Muscle layer of colon (tissue), 2 donors: Measurements from ENCODE around the gene SPATA46.

Experiments
- H3K27ac ChIP-seq: one replicate; pipeline ENCODE4 v1.7.0; 2013; ENCODE audit warnings: low read depth, mild to moderate bottlenecking, low read length, moderate library complexity
- H3K27me3 ChIP-seq, 2 donors: one replicate each; pipeline ENCODE4 v1.7.0; 2013; ENCODE audit warnings: low read length in 2 of 2, mild to moderate bottlenecking in 2 of 2; ENCODE audit not compliant: insufficient read depth in 2 of 2, control insufficient read depth in 1 of 2
- H3K36me3 ChIP-seq: one replicate; pipeline ENCODE4 v1.7.0; 2013; ENCODE audit warnings: mild to moderate bottlenecking, low read length; ENCODE audit not compliant: insufficient read depth
- H3K4me1 ChIP-seq: one replicate; pipeline ENCODE4 v1.7.0; 2013; ENCODE audit warnings: mild to moderate bottlenecking, low read length; ENCODE audit not compliant: insufficient read depth
- H3K4me3 ChIP-seq, 2 donors: one replicate each; pipeline ENCODE4 v1.7.0; 2013; ENCODE audit warnings: low read length in 2 of 2, low read depth in 1 of 2, mild to moderate bottlenecking in 1 of 2, moderate library complexity in 1 of 2
- H3K9ac ChIP-seq: one replicate; pipeline ENCODE4 v1.7.0; 2013; ENCODE audit warnings: low read length
- H3K9me3 ChIP-seq: one replicate; pipeline ENCODE4 v1.7.0; 2013; ENCODE audit warnings: mild to moderate bottlenecking, low read length
- donor health status: abdominal sarcoma.
- donor health status: Adenocarcinoma of cecum.

Gene SPATA46

GRCh38 chr1:162371611-162372010 lies 5.0 kb downstream of the SPATA46 start:
- Histone ChIP-seq H3K4me1 (no peaks in the 10 kb centered on the region), H3K4me3 (no peak overlapping the region), H3K27ac (no peak overlapping the region), H3K9ac (no peak overlapping the region), H3K27me3 (no peaks in the 10 kb centered on the region), H3K36me3 (peaks cover 4% of the 10 kb centered on the region), H3K9me3 (no peaks in the 10 kb centered on the region)

GRCh38 chr1:162370721-162371120 lies 5.9 kb downstream of the SPATA46 start:
- Histone ChIP-seq H3K4me3 (no peak overlapping the region), H3K9me3 (no peaks in the 10 kb centered on the region), H3K4me1 (no peaks in the 10 kb centered on the region), H3K27ac (no peak overlapping the region), H3K9ac (no peak overlapping the region), H3K27me3 (no peaks in the 10 kb centered on the region), H3K36me3 (peaks cover 4% of the 10 kb centered on the region)

DNA sequence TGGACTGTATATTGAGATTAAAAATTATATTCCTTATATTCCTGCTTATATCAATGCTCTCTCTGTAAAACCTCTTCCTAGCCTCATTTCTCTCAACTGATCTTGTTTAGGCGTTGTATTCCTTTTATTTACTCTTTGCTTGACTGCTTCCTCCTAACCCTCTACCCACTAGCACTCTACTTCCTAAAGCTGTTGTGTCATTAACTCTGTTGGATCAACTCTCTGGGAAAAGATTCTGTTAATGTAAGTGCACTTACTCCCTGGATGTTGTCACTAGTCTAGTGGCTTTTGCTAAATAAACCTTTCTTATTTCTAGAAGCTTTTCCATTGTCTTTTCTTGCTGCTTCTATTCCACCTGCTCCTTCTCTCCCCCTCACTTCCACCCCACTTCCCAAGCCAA lies 6.5 kb downstream of the SPATA46 start:
- no peaks in the 10 kb centered on the region for H3K27me3 ChIP-seq
- no peaks in the 10 kb centered on the region for H3K9me3 ChIP-seq
- H3K4me3 ChIP-seq: no peak overlapping the region
- no peaks in the 10 kb centered on the region for H3K4me1 ChIP-seq
- H3K9ac ChIP-seq: no peak overlapping the region
- H3K27ac ChIP-seq: no peak overlapping the region
- peaks cover 4% of the 10 kb centered on the region for H3K36me3 ChIP-seq

- H3K4me1 ChIP-seq: no peaks in the 10 kb centered on the region
- H3K27me3 ChIP-seq: no peaks in the 10 kb centered on the region
- H3K27ac ChIP-seq: no peak overlapping the region
- no peak overlapping the region for H3K4me3 ChIP-seq
- H3K9ac ChIP-seq: no peak overlapping the region
- no peaks in the 10 kb centered on the region for H3K9me3 ChIP-seq
- H3K36me3 ChIP-seq: peaks cover 4% of the 10 kb centered on the region
These were observed 7.1 kb downstream of the SPATA46 start for GRCh38 chr1:162369571-162369970.

- peaks cover 4% of the 10 kb centered on the region for H3K36me3 ChIP-seq
- no peak overlapping the region for H3K27ac ChIP-seq
- no peaks in the 10 kb centered on the region for H3K27me3 ChIP-seq
- no peaks in the 10 kb centered on the region for H3K9me3 ChIP-seq
- no peaks in the 10 kb centered on the region for H3K4me1 ChIP-seq
- no peak overlapping the region for H3K9ac ChIP-seq
- no peak overlapping the region for H3K4me3 ChIP-seq
These were observed 8.2 kb downstream of the SPATA46 start for GRCh38 chr1:162368451-162368850.

DNA sequence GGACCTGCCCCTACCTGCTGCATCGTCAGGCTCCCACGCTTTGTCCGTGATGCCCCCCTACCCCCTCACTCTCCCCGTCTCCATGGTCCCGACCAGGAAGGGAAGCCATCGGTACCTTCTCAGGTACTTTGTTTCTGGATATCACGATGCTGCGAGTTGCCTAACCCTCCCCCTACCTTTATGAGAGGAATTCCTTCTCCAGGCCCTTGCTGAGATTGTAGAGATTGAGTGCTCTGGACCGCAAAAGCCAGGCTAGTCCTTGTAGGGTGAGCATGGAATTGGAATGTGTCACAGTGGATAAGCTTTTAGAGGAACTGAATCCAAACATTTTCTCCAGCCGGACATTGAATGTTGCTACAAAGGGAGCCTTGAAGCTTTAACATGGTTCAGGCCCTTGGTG lies 8.9 kb downstream of the SPATA46 start:
- Histone ChIP-seq H3K9me3 (no peaks in the 10 kb centered on the region), H3K27me3 (no peaks in the 10 kb centered on the region), H3K4me3 (no peak overlapping the region), H3K36me3 (peaks cover 4% of the 10 kb centered on the region), H3K4me1 (no peaks in the 10 kb centered on the region), H3K27ac (no peak overlapping the region), H3K9ac (no peak overlapping the region)

GRCh38 chr1:162367073-162367472 lies 9.6 kb downstream of the SPATA46 start:
- peak overlapping the region in 1 of 2 donors; percentile 30 for H3K4me3 ChIP-seq
- H3K4me1 ChIP-seq: no peaks in the 10 kb centered on the region
- no peak overlapping the region for H3K27ac ChIP-seq
- no peak overlapping the region for H3K9ac ChIP-seq
- H3K9me3 ChIP-seq: no peaks in the 10 kb centered on the region
- peaks cover 4% of the 10 kb centered on the region for H3K36me3 ChIP-seq
- H3K27me3 ChIP-seq: no peaks in the 10 kb centered on the region

DNA sequence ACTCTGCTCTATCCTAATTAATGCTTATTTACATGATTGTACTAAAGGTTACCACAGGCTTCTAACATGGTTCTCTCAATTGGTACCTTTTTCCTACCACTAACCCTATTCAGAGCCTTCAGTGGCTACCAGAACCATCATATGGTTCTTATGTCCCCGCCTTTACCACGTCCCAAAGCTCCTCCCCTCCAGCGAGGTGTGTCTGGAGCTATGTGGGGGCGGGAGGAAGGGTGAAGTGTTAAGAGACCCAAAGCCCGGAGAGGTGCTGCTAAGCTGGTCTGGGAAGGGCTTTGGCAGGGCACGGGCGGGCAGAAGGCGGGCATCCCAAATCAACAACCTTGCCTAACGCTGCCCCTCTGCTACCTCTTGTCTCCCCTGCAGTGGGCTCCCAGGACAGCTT lies 10.0 kb downstream of the SPATA46 start:
- Histone ChIP-seq H3K27ac (no peak overlapping the region), H3K4me3 (peak overlapping the region in 1 of 2 donors; percentile 30), H3K36me3 (peaks cover 4% of the 10 kb centered on the region), H3K27me3 (no peaks in the 10 kb centered on the region), H3K9me3 (no peaks in the 10 kb centered on the region), H3K4me1 (no peaks in the 10 kb centered on the region), H3K9ac (no peak overlapping the region)

DNA sequence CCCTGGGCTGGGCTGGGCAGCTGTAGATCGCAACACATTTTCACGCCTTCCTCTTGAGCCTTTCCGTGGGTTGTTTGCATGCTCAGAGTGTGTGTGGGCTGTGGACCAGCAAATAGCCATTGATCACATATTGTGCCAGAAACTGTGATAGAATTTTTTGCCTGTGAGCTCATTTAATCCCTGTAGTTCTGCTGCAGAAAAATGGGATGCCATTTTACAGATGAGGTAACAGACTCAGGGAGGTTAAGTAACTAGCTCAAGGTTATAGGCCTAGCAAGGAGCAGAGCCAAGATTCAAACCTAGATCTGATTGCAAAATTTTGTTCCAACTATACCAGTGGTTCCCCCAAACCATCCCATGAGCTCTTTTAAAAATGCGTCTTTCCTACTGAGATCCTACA lies 10.5 kb downstream of the SPATA46 start:
- H3K9me3 ChIP-seq: no peaks in the 10 kb centered on the region
- H3K9ac ChIP-seq: no peak overlapping the region
- H3K27ac ChIP-seq: no peak overlapping the region
- H3K27me3 ChIP-seq: no peaks in the 10 kb centered on the region
- no peak overlapping the region for H3K4me3 ChIP-seq
- peaks cover 5% of the 10 kb centered on the region for H3K36me3 ChIP-seq
- H3K4me1 ChIP-seq: no peaks in the 10 kb centered on the region

DNA sequence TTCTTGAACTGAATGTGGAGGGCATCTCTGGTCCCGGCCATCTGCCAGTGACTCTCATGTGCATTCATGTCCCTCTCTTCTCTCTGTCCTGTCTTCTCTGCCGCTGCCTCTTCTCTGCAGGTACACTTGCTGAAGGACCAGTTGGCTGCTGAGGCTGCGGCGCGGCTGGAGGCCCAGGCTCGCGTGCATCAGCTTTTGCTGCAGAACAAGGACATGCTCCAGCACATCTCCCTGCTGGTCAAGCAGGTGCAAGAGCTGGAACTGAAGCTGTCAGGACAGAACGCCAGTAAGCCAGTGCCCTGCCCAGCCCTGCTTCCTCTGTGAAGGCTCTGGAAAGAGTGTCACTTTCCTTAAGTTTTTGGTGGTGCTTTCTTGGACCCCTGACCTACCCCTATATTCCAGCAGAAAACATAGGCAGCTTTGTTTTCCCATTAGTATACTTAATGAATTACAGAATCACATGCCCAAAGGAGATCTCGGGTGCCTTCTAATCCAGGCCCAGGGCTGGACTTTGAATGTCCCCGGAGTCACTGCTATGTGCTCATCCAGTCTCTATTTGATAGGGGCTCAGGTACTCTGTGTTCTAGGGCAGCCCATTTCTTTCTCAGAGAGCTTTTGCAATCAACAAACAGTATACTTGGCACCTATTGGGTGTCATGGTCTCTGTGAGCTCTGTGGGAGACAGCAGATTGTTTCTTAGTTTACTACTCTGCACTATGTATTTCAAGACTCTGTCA lies 11.2 kb downstream of the SPATA46 start:
- no peak overlapping the region for H3K9ac ChIP-seq
- H3K27me3 ChIP-seq: no peaks in the 10 kb centered on the region
- no peaks in the 10 kb centered on the region for H3K4me1 ChIP-seq
- no peak overlapping the region for H3K27ac ChIP-seq
- H3K4me3 ChIP-seq: no peak overlapping the region
- H3K36me3 ChIP-seq: peaks cover 7% of the 10 kb centered on the region
- no peaks in the 10 kb centered on the region for H3K9me3 ChIP-seq

- no peak overlapping the region for H3K27ac ChIP-seq
These were observed 12.2 kb downstream of the SPATA46 start for GRCh38 chr1:162364498-162364897.

GRCh38 chr1:162363823-162364222 lies 12.8 kb downstream of the SPATA46 start:
- Histone ChIP-seq H3K4me1 (no peaks in the 10 kb centered on the region), H3K27ac (no peak overlapping the region), H3K9me3 (no peaks in the 10 kb centered on the region), H3K9ac (no peak overlapping the region), H3K4me3 (no peak overlapping the region), H3K27me3 (no peaks in the 10 kb centered on the region), H3K36me3 (peaks cover 7% of the 10 kb centered on the region)

More at GRCh38 chr1:162364498-162364897, 12.2 kb downstream of the SPATA46 start:
- Histone ChIP-seq H3K9me3 (no peaks in the 10 kb centered on the region), H3K36me3 (peaks cover 7% of the 10 kb centered on the region), H3K4me3 (no peak overlapping the region), H3K9ac (no peak overlapping the region), H3K27me3 (no peaks in the 10 kb centered on the region), H3K4me1 (no peaks in the 10 kb centered on the region)
